ENCODE measurements around the gene RBP2.

GRCh38 chr3:139430493-139430892 lies 45.8 kb downstream of the RBP2 start:
- no peak for TF ChIP-seq CTCF (IDR thresholded peaks at IDR 0.05)
- TF ChIP-seq POLR2AphosphoS5 (IDR thresholded peaks at IDR 0.05), result no peak
- TF ChIP-seq POLR2A (IDR thresholded peaks at IDR 0.05), result no peak
- TF ChIP-seq EP300 (IDR thresholded peaks at IDR 0.05), result no peak
